Renal cortical epithelial cell (primary cell): Measurements from ENCODE around the gene SPRR1A. TPM values are rescaled to one million over a fixed set of nuclear protein-coding genes. Genes with fewer than 3 reads are reported as not detected.

ENCODE experiments used
- DNase-seq: peaks from one replicate; pipeline ENCODE4 v3.0.0-alpha.2; 2011; ENCODE audit warnings: low read depth
- total RNA-seq: library from RNA; depleted of rRNA; stranded (reverse); fragments of >200 nt; gene quantifications from 2 replicates; pipeline ENCODE4 v1.2.3, GENCODE V29; 2014

SPRR1A gene
- total RNA-seq = not detected in 2 replicates

- DNase-seq = no peak
Measured at GRCh38 chr1:152983743-152984142, at the start of gene SPRR1A. SPRR1A (plus strand) TSS chr1:152984081; CDS start chr1:152985231, 1,150 bp downstream.

GRCh38 chr1:152940614-152941013 lies 43.3 kb upstream of the SPRR1A start:
- no peak for DNase-seq

- DNase-seq = no peak
Measured at GRCh38 chr1:152941037-152941711, 42.7 kb upstream of the SPRR1A start.

GRCh38 chr1:152942161-152942560 lies 41.7 kb upstream of the SPRR1A start:
- DNase-seq = no peak

- no peak for DNase-seq
Measured at GRCh38 chr1:152946248-152946647, 37.6 kb upstream of the SPRR1A start.

GRCh38 chr1:152946651-152947256 lies 37.1 kb upstream of the SPRR1A start, which contains the start of gene SPRR5:
SPRR5 (plus strand) TSS chr1:152947206; CDS start chr1:152948555, 1,349 bp downstream.
- DNase-seq = no peak

- no peak for DNase-seq
Measured at GRCh38 chr1:152951711-152952110, 32.2 kb upstream of the SPRR1A start.

- no peak for DNase-seq
Measured at GRCh38 chr1:152953761-152954160, 30.1 kb upstream of the SPRR1A start.

- peak; percentile 27 for DNase-seq
Measured at GRCh38 chr1:152954436-152954835, 29.4 kb upstream of the SPRR1A start.

- no peak for DNase-seq
Measured at GRCh38 chr1:152957561-152957960, 26.3 kb upstream of the SPRR1A start.

- no peak for DNase-seq
Measured at GRCh38 chr1:152959273-152959672, 24.6 kb upstream of the SPRR1A start.

GRCh38 chr1:152959801-152960451 lies 24.0 kb upstream of the SPRR1A start:
- no peak for DNase-seq

GRCh38 chr1:152960452-152961044 lies 23.3 kb upstream of the SPRR1A start:
- DNase-seq = no peak

- DNase-seq = no peak
Measured at GRCh38 chr1:152961226-152961891, 22.5 kb upstream of the SPRR1A start.

- DNase-seq = no peak
Measured at GRCh38 chr1:152962876-152963415, 20.9 kb upstream of the SPRR1A start.

GRCh38 chr1:152964536-152964935 lies 19.3 kb upstream of the SPRR1A start:
- DNase-seq = no peak

GRCh38 chr1:152965853-152966252 lies 18.0 kb upstream of the SPRR1A start:
- no peak for DNase-seq

GRCh38 chr1:152967201-152967600 lies 16.7 kb upstream of the SPRR1A start:
- DNase-seq = no peak

- no peak for DNase-seq
Measured at GRCh38 chr1:152968248-152968647, 15.6 kb upstream of the SPRR1A start.

GRCh38 chr1:152969036-152969435 lies 14.8 kb upstream of the SPRR1A start:
- no peak for DNase-seq

- no peak for DNase-seq
Measured at GRCh38 chr1:152970495-152970894, 13.4 kb upstream of the SPRR1A start, which contains the start of gene SPRR4. SPRR4 (plus strand) TSS chr1:152970648; CDS start chr1:152971891, 1,243 bp downstream.
